ENCODE results near the gene ZSCAN26. TPM values are rescaled to one million over a fixed set of nuclear protein-coding genes. Genes with fewer than 3 reads are reported as not detected.

Gene ZSCAN26
- total RNA-seq: 10 to 100 TPM in 8 of 9 donors, 1 to 10 TPM in 1; 7.2 to 27.3 (median 17.7) TPM
- polyA plus RNA-seq: 10 to 100 TPM; 12.9 to 21.9 (median 19.0) TPM
- long read RNA-seq, donor 1, partial matches to known transcripts: 0 of 3 reads
- long read RNA-seq, donor 1, other reads (novel, unspliced or antisense): 0 of 3 reads
- long read RNA-seq, donor 2, partial matches to known transcripts: 13 of 17 reads
- long read RNA-seq, donor 2, other reads (novel, unspliced or antisense): 0 of 17 reads
- long read RNA-seq, donor 3, partial matches to known transcripts: 0 of 2 reads
- long read RNA-seq, donor 3, other reads (novel, unspliced or antisense): 0 of 2 reads
- long read RNA-seq, donor 4, partial matches to known transcripts: 1 of 6 reads
- long read RNA-seq, donor 4, other reads (novel, unspliced or antisense): 1 of 6 reads
- long read RNA-seq, donor 5, transcript ZSCAN26-202 (4 exons, 2,835 nt): major isoform, 11 of 29 reads
- long read RNA-seq, donor 5, partial matches to known transcripts: 2 of 29 reads
- long read RNA-seq, donor 5, other reads (novel, unspliced or antisense): 7 of 29 reads
- long read RNA-seq, donor 6, partial matches to known transcripts: 1 of 11 reads
- long read RNA-seq, donor 6, other reads (novel, unspliced or antisense): 1 of 11 reads
- long read RNA-seq, donor 7, partial matches to known transcripts: 9 of 10 reads
- long read RNA-seq, donor 7, other reads (novel, unspliced or antisense): 0 of 10 reads
- long read RNA-seq, donor 8, partial matches to known transcripts: 8 of 13 reads
- long read RNA-seq, donor 8, other reads (novel, unspliced or antisense): 0 of 13 reads
- long read RNA-seq, donor 9, partial matches to known transcripts: 0 of 4 reads
- long read RNA-seq, donor 9, other reads (novel, unspliced or antisense): 0 of 4 reads
- long read RNA-seq, donor 10, partial matches to known transcripts: 0 of 4 reads
- long read RNA-seq, donor 10, other reads (novel, unspliced or antisense): 0 of 4 reads

DNA sequence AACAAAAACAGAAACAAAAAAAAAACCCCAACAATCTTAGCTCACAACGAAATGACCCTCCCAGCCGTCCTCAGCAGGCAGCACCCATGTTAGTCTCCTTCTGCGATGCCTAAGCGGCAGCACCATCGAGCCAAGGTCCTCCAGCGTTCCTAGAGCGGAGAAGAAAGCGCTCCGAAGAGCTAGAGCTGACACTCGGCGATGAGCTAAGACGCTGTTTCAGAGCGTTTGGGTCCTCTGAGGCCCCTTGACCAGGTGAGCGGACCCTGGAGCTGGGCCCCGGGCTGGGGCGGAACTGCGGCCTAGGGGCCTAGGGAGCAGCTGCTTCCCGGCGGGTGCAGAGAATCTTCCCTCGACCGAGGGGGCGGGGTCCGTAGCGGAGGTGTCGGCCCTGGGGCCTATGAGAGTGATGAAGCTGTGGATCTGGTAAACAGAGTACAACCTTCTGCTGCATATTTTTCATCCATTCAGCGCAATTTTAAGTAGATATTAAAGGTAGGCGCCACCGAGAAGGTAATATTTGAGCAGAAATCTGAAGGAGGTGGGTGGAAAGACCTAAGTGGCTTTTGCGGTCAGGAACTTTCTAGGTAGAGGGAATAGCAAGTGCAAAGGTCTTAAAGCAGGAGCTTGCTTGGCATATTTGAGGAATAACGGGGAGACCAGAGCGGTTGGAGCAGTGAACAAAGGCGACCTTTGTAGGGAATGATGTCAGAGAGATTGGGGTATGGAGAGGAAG is at the start of gene ZSCAN26:
Gene ZSCAN26 (plus strand): TSS at position 182 of the 733 bp plus-strand sequence. CDS start 4,777 bp downstream, outside the sequence.
- H3K4me1 ChIP-seq (replicated peaks in 1 of 2): peaks cover 14 to 32% of the 10 kb centered on the region in 2 donors
- H3K36me3 ChIP-seq (replicated peaks in 1 of 2): peaks cover 0 to 5% of the 10 kb centered on the region in 2 donors
- H3K27ac ChIP-seq: peak within 1 kb of the TSS; percentile 53 to 89 (median 78)
- peak; percentile 79 to 88 (median 82) for DNase-seq
- TF ChIP-seq POLR2A (IDR thresholded peaks at IDR 0.05): peak; percentile 76 to 81
- TF ChIP-seq, protein P1, sequence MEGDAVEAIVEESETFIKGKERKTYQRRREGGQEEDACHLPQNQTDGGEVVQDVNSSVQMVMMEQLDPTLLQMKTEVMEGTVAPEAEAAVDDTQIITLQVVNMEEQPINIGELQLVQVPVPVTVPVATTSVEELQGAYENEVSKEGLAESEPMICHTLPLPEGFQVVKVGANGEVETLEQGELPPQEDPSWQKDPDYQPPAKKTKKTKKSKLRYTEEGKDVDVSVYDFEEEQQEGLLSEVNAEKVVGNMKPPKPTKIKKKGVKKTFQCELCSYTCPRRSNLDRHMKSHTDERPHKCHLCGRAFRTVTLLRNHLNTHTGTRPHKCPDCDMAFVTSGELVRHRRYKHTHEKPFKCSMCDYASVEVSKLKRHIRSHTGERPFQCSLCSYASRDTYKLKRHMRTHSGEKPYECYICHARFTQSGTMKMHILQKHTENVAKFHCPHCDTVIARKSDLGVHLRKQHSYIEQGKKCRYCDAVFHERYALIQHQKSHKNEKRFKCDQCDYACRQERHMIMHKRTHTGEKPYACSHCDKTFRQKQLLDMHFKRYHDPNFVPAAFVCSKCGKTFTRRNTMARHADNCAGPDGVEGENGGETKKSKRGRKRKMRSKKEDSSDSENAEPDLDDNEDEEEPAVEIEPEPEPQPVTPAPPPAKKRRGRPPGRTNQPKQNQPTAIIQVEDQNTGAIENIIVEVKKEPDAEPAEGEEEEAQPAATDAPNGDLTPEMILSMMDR (IDR thresholded peaks at IDR 0.05): no peak
- no peaks in the 10 kb centered on the region for H3K27me3 ChIP-seq
- H3K9me3 ChIP-seq (replicated peaks in 1 of 3): no peaks in the 10 kb centered on the region
- intact Hi-C loops (cut with DNase I): no loop called here
- peak within 1 kb of the TSS; percentile 36 to 82 (median 72) for H3K4me3 ChIP-seq
- WGBS, 4 donors: 0 to 1% (median 1%) methylated on average over 20 to 32 of the region's 32 CpGs

DNA sequence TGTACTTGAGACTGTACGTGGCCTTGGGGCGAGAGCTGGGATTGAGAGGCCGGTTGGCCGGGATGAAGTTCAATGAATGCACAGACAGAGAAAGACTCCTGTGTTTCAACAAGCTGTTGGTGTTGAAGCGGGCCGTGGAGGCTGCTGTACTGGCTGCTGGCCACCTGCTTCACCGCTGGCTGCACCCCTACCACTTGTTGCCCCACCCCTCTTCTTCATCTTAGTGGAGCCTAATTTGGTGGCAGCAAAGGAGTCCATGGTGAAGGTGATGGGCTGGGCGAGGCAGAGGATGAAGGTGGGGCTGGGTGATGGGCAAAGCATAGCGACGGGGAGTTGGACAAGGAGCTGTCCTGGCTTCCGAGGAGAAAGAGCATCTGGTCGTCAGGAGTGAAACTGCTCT is 49.1 kb upstream of the ZSCAN26 start:
- Histone ChIP-seq H3K4me3 (peak overlapping the region in 1 of 4 donors; percentile 75), H3K27ac (no peak overlapping the region), H3K27me3 (peaks cover 17% of the 10 kb centered on the region), H3K36me3 (replicated peaks in 1 of 2) (no peaks in the 10 kb centered on the region), H3K9me3 (replicated peaks in 1 of 3) (no peaks in the 10 kb centered on the region), H3K4me1 (replicated peaks in 1 of 2) (peaks cover 4 to 8% of the 10 kb centered on the region in 2 donors)
- no peak for DNase-seq
- WGBS, 4 donors: 86 to 90% (median 86%) methylated on average over 9 to 12 of the region's 12 CpGs
- TF ChIP-seq, protein P1 (IDR thresholded peaks at IDR 0.05): no peak
- TF ChIP-seq POLR2A (IDR thresholded peaks at IDR 0.05): no peak
- intact Hi-C loops (cut with DNase I): loop anchor here in 1 of 2 donors (10.0 kb wide), 1 partner anchor 73 kb away; the partner anchor contains the start of gene ZKSCAN8

DNA sequence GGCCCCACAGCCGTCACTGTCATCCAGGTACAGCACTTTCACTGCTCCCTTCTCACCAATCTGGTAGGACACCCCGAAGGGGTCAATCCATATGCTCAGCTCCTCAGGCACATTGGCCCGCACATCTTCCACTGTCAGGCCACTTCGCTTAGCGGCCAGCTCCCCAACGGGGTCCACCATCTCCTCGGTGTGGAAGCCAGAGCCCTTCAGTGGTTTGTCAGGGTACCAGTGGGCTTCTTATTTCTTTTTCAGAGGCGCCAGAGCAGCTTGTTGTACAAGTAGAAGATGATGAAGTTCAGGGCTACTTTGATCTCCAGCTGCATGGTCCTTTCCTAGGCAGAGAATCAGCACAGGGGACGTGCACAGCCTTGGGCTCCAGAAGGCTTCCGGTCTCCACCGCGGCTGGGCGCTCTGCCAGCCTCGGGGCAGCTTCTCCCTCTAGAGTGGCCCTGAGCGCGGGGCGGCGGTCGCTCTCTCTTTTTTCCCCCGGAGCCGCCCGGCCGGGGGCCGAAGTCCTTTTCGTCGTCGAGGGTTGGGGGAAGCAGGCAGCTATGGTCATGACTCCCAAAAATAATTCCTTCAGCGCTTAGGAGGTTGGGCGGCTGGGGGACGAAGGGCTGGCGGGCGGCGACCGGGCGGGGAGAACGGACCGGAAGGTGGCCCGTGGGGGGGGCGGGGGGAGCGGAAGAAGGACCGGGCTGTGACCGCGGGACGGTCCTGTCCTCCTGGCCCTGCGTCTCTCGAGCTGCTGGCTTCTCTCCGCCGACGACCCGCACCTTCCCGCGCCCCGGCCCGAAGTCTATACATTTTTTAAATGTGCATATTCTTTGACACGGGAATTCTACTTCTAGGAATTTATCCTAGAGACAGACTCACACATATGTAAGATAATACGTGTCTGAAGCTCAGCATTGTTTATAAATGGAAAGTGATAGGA is 48.4 kb upstream of the ZSCAN26 start:
- Histone ChIP-seq H3K27me3 (peaks cover 12% of the 10 kb centered on the region), H3K4me3 (peak overlapping the region in 3 of 4 donors; percentile 60 to 87 (median 75)), H3K9me3 (replicated peaks in 1 of 3) (no peaks in the 10 kb centered on the region), H3K4me1 (replicated peaks in 1 of 2) (peaks cover 4 to 8% of the 10 kb centered on the region in 2 donors), H3K27ac (peak overlapping the region in 3 of 5 donors; percentile 63 to 88 (median 66)), H3K36me3 (replicated peaks in 1 of 2) (no peaks in the 10 kb centered on the region)
- 8 to 20% (median 8%) methylated on average over 28 to 56 of the region's 56 CpGs for WGBS, 4 donors
- TF ChIP-seq, protein P1 (IDR thresholded peaks at IDR 0.05): no peak
- TF ChIP-seq POLR2A (IDR thresholded peaks at IDR 0.05): no peak
- DNase-seq: peak; percentile 78 to 87 (median 85)
- intact Hi-C loops (cut with DNase I): loop anchor here in 1 of 2 donors (10.0 kb wide), 1 partner anchor 74 kb away; the partner anchor contains the start of gene ZKSCAN8
